GM18499 (cell line): ENCODE data around the gene METRNL.
"Not testable (repeated sequence)": the region's sequence is repeated elsewhere in the genome, so short reads cannot be mapped to it uniquely, and the experiment has no call there.

Experiments used
- ATAC-seq: cut with Tn5 transposase; IDR thresholded peaks from one replicate; pipeline ENCODE4 v1.9.1; 2021; ENCODE audit warnings: moderate number of reproducible peaks; ENCODE audit not compliant: insufficient read depth, unreplicated experiment

The METRNL gene

GRCh38 chr17:83065660-83066542, 13.5 kb upstream of the METRNL start:
- no peak for ATAC-seq

- not testable (repeated sequence) for ATAC-seq
These were observed 12.9 kb upstream of the METRNL start for GRCh38 chr17:83066543-83066890.

GRCh38 chr17:83067071-83067717, 12.2 kb upstream of the METRNL start:
- ATAC-seq = no peak

- no peak for ATAC-seq
These were observed 11.6 kb upstream of the METRNL start for GRCh38 chr17:83067718-83068261.

- ATAC-seq = no peak
These were observed 10.5 kb upstream of the METRNL start for GRCh38 chr17:83068641-83069570.

GRCh38 chr17:83069571-83069906, 9.9 kb upstream of the METRNL start:
- ATAC-seq = no peak

GRCh38 chr17:83069931-83070742, 9.3 kb upstream of the METRNL start:
- ATAC-seq = no peak

- ATAC-seq = no peak
These were observed 8.5 kb upstream of the METRNL start for GRCh38 chr17:83070800-83071341.

- no peak for ATAC-seq
These were observed 8.0 kb upstream of the METRNL start for GRCh38 chr17:83071365-83071764.

GRCh38 chr17:83071966-83072562, 7.3 kb upstream of the METRNL start:
- no peak for ATAC-seq

GRCh38 chr17:83072600-83073358, 6.6 kb upstream of the METRNL start:
- no peak for ATAC-seq

GRCh38 chr17:83073389-83074063, 5.9 kb upstream of the METRNL start:
- no peak for ATAC-seq

GRCh38 chr17:83074486-83075223, 4.8 kb upstream of the METRNL start:
- no peak for ATAC-seq

- no peak for ATAC-seq
These were observed 4.0 kb upstream of the METRNL start for GRCh38 chr17:83075270-83075880.

- ATAC-seq = no peak
These were observed 2.5 kb upstream of the METRNL start for GRCh38 chr17:83076938-83077337.

- ATAC-seq = no peak
These were observed 2.0 kb upstream of the METRNL start for GRCh38 chr17:83077411-83077810.

- ATAC-seq = no peak
These were observed 1.5 kb upstream of the METRNL start for GRCh38 chr17:83077939-83078338.
